Stimulated activated CD8-positive, alpha-beta memory T cell treated with anti-CD3 and anti-CD28 coated beads, Interleukin-7, amount 100 ng/mL, for 1 hour (primary cell): ENCODE results near the gene SLC25A21.
"Not testable (repeated sequence)": the region's sequence is repeated elsewhere in the genome, so short reads cannot be mapped to it uniquely, and the experiment has no call there.

Source experiments
- DNase-seq, 2 donors: peaks; one replicate each; pipeline ENCODE4 v3.0.0-alpha.2; 2020; ENCODE audit warnings: low read depth in 2 of 2

Gene SLC25A21

GRCh38 chr14:36866867-36867266 lies 305.5 kb downstream of the SLC25A21 start:
- no peak for DNase-seq

GRCh38 chr14:36863271-36863670 lies 309.1 kb downstream of the SLC25A21 start:
- DNase-seq: no peak

GRCh38 chr14:36862237-36862636 lies 310.2 kb downstream of the SLC25A21 start:
- not testable (repeated sequence) for DNase-seq

- DNase-seq: no peak
These were observed 311.6 kb downstream of the SLC25A21 start for GRCh38 chr14:36860831-36861230.

- DNase-seq: no peak
These were observed 313.3 kb downstream of the SLC25A21 start for GRCh38 chr14:36859119-36859518.

- no peak for DNase-seq
These were observed 314.5 kb downstream of the SLC25A21 start for GRCh38 chr14:36857842-36858445.

- no peak for DNase-seq
These were observed 315.3 kb downstream of the SLC25A21 start for GRCh38 chr14:36857136-36857535.

- no peak for DNase-seq
These were observed 316.1 kb downstream of the SLC25A21 start for GRCh38 chr14:36856095-36856878.

GRCh38 chr14:36855396-36855795 lies 317.0 kb downstream of the SLC25A21 start:
- DNase-seq: no peak

- DNase-seq: no peak
These were observed 319.3 kb downstream of the SLC25A21 start for GRCh38 chr14:36852981-36853691.

- no peak for DNase-seq
These were observed 324.2 kb downstream of the SLC25A21 start for GRCh38 chr14:36848213-36848612.

- DNase-seq: no peak
These were observed 325.0 kb downstream of the SLC25A21 start for GRCh38 chr14:36847366-36847765.

- DNase-seq: no peak
These were observed 326.9 kb downstream of the SLC25A21 start for GRCh38 chr14:36845356-36846012.

GRCh38 chr14:36844443-36845195 lies 327.8 kb downstream of the SLC25A21 start:
- no peak for DNase-seq

- DNase-seq: no peak
These were observed 329.0 kb downstream of the SLC25A21 start for GRCh38 chr14:36843410-36843809.

GRCh38 chr14:36835128-36835527 lies 337.3 kb downstream of the SLC25A21 start:
- no peak for DNase-seq

GRCh38 chr14:36834293-36834692 lies 338.1 kb downstream of the SLC25A21 start:
- DNase-seq: no peak

- DNase-seq: no peak
These were observed 342.9 kb downstream of the SLC25A21 start for GRCh38 chr14:36829547-36829946.

- DNase-seq: no peak
These were observed 344.5 kb downstream of the SLC25A21 start for GRCh38 chr14:36827861-36828260.

- no peak for DNase-seq
These were observed 345.8 kb downstream of the SLC25A21 start for GRCh38 chr14:36826614-36827013.

GRCh38 chr14:36824854-36825253 lies 347.6 kb downstream of the SLC25A21 start:
- no peak for DNase-seq
